ENCODE data around the gene HEXD. TPM values are rescaled to one million over a fixed set of nuclear protein-coding genes. Genes with fewer than 3 reads are reported as not detected.
"Not testable (repeated sequence)": the region's sequence is repeated elsewhere in the genome, so short reads cannot be mapped to it uniquely, and the experiment has no call there.

The HEXD gene
- polyA plus RNA-seq (ENCODE audit: insufficient read length) = 29.3 TPM
- long read RNA-seq, donor 1, partial matches to known transcripts = 17 of 37 reads
- long read RNA-seq, donor 1, other reads (novel, unspliced or antisense) = 15 of 37 reads
- long read RNA-seq, donor 2, partial matches to known transcripts = 0 of 4 reads
- long read RNA-seq, donor 2, other reads (novel, unspliced or antisense) = 0 of 4 reads
- long read RNA-seq, donor 3, partial matches to known transcripts = 0 of 3 reads
- long read RNA-seq, donor 3, other reads (novel, unspliced or antisense) = 0 of 3 reads
- long read RNA-seq, donor 4, partial matches to known transcripts = 0 of 1 reads
- long read RNA-seq, donor 4, other reads (novel, unspliced or antisense) = 0 of 1 reads
- long read RNA-seq, donor 5, partial matches to known transcripts = 0 of 3 reads
- long read RNA-seq, donor 5, other reads (novel, unspliced or antisense) = 0 of 3 reads
- long read RNA-seq, donor 6, partial matches to known transcripts = 8 of 33 reads
- long read RNA-seq, donor 6, other reads (novel, unspliced or antisense) = 21 of 33 reads
- long read RNA-seq, donor 7, partial matches to known transcripts = 13 of 20 reads
- long read RNA-seq, donor 7, other reads (novel, unspliced or antisense) = 0 of 20 reads
- long read RNA-seq, donor 8, partial matches to known transcripts = 0 of 4 reads
- long read RNA-seq, donor 8, other reads (novel, unspliced or antisense) = 0 of 4 reads

DNA sequence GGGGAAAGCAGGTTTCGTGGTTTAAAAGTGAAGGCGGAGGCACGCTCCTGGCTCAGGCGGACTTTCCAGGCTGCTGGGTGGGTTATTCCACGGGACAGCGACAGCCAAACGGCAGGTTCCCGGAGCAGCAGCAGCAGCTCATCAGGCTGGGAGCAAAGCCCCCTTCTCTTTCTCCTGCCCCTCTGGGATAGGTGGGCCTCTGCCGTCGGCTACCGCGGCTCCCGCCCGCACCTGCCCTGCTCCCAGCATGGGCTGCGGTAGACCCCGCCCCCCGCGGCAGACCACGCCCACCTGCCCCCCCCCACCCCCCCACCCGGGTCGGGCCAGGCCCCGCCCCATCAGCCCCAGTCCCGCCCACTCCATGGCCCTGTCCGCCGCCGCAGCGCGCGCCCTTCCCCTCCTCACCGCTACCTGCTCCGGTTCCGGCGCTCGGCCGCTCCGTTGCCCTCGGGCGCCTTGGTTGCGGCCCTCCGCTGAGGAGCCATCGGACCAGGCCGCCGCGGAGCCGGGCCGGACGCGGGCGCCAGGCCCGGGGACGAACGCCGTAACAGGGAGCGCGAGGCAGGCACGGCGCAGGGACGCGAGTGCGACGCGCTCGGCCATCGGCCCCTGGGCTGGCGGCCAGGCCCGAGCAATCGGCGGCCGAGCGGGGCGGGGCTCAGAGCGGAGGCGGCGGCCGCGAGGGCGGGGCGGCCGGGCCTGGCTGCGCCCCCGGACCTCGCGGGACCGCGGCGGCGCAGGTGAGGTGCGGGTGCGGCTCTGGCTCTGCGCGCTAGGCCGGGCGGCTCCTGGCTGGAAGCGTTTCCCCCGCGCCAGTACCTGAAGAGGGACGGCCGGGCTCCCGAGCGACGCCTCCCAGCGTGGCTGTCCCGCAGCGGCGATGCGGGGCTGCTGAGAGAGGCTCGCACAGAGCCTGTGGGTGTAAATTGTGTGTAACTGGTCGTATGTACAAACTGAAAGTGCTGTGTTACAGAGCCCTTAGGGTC lies at the start of gene HEXD, which contains the start of gene OGFOD3:
TSS of gene HEXD (plus strand) at position 347 of the 986 bp plus-strand sequence. CDS start 1,453 bp downstream, outside the sequence.
TSS of gene OGFOD3 (minus strand) at position 586 of the 986 bp plus-strand sequence. CDS start at position 485, 101 bp downstream.
- DNase-seq = peak; percentile 87

DNA sequence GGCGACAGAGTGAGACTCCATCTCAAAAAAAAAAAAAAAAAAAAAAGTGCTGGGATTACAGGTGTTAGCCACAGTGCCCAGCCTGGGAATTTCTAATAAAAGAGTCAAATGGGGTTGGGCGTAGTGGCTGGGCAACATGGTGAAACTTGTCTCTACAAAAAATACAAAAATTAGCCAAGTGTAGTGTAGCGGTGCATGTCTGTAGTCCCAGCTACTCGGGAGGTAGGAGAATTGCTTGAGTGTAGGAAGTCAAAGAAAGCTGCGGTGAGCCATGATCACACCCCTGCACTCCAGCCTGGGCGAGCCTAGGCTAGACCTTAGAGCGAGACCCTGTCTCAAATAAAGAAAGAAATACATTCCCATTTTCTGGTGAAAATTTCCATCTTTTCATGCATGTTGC lies 48.9 kb upstream of the HEXD start:
- no peak for DNase-seq

DNA sequence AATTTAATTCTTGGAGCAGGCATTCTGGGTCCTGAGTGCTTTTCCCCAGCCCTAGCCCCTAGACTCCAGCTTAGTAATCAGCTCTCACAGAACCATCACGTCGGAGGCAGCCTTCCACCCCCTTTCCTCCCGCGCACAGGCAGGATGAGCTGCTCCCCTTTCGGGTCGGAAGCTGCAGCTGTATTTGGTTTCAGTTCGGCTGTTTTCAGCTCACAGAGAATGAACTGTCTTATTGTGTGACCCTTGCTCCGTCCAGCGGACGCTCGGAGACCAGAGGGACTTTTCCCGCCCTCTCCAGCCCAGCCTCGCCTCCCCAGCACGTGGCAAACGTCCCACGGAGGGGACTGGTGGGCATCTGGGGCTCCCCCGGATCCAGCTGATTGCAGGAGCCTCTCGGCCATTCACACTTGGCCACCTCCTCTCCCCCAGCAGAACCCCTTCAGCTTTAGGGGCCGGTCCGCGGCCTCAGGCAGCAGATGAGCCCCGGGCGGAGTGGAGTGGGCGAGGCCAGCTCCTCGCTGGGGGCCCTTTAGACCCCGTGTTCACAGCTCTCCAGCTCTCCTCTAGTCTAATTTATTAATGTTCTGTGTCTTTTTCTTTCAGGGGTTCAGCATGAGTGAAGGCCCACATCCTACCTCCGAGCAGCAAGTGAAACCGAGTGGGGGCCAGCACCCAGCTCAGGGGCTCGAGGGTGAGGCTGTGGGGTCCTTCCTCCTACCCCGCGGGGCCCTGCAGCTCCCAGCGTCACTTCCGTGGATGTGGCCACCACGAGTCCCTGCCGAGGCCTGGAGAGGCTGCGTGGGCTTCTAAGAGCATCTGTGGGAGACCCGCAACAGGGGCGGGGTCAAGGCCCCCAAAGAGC lies 47.4 kb upstream of the HEXD start:
- DNase-seq = no peak

DNA sequence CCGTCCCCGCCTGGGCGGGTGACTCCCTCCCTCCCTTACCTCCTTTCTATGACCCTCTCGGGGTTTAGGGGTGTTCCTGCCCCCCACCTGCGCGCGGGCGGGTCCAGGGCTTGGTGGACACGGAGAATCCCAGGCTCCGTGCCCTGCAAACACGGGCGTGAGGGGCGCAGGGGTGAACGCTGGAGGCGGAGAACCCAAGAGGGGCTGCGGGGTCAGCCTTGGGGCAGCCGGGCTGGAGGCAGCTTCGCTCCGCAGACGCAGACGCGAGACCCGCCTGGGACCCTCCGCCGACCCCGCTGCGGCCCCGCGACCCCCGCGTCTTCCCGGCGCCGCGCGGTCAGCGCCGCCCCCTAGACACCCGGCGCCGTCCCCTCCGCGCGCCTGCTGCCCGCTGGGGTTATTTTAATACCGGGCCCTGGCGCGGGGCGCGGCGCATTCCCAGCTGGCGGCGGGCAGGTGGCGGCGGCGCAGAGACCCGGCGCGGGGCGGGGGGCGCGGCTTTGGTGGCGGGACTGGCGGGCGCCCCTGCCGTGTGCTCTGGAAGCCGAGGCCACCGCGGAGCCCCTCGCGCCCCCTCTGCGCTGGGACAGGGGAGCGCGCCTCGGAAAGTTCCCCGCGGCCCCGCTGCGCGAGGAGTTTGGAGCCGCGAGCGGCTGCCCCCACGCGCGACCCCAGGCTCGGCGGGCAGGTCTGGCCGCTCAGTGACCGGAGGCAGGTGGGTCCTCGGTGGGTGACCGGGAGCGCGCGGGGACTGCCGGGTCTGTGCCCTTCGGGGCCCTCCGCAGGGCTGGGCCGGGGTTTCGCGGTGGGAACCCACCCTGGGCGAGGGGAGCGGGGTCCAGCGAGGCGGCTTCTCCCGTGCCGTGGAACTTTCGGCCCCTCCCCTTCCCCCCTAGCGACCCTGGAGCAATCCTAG lies 46.6 kb upstream of the HEXD start, which contains the start of gene UTS2R:
TSS of gene UTS2R (plus strand) at position 433 of the 916 bp plus-strand sequence. CDS start 2,560 bp downstream, outside the sequence.
- no peak for DNase-seq

DNA sequence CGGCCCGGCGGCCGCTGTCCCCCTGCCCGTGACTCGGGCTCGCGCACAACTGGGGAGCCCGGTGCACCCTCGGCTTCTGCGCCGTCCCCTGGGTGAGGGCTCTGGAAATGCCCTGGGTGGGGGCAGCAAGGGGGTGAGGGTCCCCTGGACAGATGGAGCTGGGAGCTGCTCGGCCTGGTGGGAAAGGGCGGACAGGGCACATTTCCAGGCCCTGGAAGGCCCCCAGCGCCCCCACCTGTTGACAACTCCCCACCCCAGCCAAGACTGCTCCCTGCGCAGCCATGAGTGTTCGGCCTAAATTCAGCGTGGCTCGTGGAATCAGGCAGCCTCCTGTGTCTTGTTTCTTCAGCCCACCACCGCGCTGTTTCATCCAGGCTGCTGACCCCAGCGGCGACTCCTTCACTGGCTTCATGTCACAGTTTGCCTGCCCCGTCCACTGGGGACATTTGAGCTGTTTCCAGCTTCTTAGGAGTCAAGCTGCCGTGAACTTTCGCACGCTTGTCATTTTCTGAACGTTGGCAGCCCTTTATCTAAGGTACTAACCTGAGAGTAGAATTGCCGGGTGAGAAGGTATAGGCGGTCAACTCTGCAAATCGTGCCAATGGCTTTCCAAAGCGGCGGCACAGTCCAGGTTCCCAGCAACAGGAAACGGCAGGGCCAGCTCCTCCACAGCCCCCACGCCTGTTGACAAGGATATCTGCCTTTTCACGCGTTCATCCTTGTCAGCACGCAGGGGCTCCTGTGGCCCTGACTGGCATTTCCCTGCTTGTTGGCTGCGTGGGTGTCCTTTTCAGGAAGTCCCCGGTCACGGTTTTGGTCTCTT lies 45.7 kb upstream of the HEXD start:
- no peak for DNase-seq

DNA sequence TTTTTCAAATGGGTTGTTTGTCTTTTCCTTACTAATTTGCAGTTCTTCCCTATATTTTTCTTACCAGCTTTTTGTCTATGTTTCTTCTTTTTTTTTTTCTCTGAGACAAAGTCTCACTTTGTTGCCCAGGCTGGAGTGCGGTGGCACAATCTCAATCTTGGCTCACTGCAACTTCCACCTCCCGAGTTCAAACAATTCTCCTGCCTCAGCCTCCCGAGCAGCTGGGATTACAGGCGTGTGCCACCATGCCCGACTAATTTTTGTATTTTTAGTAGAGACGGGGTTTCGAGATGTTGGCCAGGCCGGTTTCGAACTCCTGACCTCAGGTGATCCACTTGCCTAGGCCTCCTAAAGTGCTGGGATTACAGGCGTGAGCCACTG lies 45.1 kb upstream of the HEXD start:
- not testable (repeated sequence) for DNase-seq

DNA sequence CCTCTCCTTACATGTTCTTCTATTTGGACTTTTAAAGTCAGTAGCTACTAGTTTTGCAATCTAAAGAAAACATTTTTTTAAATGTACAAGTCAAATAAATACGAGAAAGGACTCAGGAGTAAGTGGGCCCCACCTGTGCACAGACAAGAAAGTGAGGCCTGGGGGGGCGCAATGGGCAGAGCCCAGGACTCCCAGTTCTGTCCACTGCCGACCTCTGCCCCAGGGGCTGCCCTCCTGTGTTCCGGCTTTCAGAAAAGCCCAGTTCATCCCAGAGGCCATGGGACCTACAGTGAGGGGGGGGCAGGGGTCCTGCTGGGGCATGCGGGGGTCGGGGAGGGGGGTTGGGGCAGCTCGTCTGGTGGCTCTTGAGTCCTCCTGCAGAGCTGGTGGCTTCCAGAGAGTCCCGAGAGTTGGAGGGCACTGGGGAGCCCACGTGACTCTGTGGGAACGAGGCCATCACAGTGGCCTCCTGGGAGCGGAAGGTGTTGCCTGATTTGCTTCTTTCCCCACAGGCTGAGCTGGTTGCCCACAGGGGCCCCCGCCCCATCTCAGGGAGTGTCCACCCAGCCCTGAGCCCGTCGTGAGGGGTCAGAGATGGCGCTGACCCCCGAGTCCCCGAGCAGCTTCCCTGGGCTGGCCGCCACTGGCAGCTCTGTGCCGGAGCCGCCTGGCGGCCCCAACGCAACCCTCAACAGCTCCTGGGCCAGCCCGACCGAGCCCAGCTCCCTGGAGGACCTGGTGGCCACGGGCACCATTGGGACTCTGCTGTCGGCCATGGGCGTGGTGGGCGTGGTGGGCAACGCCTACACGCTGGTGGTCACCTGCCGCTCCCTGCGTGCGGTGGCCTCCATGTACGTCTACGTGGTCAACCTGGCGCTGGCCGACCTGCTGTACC lies 44.2 kb upstream of the HEXD start:
- no peak for DNase-seq

DNA sequence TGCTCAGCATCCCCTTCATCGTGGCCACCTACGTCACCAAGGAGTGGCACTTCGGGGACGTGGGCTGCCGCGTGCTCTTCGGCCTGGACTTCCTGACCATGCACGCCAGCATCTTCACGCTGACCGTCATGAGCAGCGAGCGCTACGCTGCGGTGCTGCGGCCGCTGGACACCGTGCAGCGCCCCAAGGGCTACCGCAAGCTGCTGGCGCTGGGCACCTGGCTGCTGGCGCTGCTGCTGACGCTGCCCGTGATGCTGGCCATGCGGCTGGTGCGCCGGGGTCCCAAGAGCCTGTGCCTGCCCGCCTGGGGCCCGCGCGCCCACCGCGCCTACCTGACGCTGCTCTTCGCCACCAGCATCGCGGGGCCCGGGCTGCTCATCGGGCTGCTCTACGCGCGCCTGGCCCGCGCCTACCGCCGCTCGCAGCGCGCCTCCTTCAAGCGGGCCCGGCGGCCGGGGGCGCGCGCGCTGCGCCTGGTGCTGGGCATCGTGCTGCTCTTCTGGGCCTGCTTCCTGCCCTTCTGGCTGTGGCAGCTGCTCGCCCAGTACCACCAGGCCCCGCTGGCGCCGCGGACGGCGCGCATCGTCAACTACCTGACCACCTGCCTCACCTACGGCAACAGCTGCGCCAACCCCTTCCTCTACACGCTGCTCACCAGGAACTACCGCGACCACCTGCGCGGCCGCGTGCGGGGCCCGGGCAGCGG lies 43.4 kb upstream of the HEXD start:
- no peak for DNase-seq

DNA sequence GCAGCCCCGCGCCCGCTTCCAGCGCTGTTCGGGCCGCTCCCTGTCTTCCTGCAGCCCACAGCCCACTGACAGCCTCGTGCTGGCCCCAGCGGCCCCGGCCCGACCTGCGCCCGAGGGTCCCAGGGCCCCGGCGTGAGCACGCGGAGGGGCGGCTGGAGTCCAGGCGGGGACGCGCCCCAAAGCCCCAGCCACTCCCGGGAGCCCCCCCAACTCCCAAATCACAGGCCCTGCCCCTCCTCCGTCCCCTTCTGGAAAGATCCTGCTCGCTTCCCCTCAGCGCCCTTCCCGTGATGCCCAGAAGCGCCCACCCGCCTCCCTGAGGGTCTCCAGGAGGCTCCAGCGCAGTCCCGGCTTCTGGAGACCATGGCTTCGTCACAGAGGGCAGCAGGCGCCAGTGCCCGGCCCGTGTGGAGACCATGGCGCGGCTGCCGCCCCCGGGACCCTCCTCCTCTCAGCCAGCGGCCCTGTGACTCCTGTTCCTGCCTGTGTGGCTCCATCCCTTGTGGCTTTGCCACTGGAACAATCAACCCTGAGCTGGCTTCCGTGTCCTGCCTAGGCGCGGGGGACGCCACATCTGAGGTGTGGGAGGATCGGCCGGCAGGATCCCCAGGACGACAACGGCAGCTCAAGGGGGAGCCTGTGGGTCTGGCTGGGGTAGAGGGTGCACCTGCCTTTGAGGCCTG lies 42.6 kb upstream of the HEXD start:
- no peak for DNase-seq

DNA sequence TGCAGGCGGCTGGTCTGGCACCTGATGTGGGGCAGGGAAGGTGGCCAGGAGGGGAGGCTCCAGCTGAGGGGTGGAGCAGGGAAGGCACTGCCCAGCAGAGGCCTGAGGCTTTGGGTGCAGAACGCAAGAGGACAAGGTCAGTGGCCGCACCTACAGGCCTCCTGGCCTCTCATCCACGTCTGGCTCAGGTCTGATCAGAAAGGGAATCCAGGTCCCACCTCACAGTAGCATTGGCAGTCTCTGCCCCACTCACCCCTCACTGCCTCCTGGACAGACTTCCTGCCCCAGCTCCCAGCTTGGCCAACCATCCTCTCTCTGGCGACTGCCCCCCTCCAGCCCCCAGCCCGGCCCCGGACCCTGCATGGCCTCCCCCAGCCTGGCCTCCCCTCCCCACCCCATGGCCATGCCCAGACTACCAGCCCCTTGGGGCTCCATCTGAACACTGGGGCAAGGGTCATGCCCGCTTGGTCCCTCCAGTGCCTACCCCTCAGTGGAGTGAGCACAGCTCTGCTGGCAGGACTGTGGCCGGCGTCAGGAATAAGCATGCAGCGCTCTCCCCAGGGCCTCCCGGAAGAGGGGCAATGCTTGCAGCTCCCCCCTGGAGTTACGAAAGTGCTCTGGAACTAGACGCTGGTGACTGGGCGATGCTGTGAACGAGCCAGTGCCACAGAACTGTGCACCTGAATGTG lies 42.0 kb upstream of the HEXD start:
- DNase-seq = no peak

DNA sequence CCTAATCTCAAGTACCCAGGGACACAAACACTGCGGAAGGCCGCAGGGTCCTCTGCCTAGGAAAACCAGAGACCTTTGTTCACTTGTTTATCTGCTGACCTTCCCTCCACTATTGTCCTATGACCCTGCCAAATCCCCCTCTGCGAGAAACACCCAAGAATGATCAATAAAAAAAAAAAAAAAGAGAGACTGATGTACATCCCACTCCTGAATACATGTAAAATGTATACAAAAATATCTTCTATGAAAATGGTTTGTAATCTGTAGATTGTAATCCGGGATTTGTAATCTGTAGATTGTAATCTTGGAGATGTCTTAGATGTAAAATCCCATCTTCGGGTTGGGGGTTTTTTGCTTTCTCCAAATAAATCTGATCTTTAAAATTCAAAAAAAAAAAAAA lies 40.9 kb upstream of the HEXD start:
- DNase-seq = not testable (repeated sequence)

DNA sequence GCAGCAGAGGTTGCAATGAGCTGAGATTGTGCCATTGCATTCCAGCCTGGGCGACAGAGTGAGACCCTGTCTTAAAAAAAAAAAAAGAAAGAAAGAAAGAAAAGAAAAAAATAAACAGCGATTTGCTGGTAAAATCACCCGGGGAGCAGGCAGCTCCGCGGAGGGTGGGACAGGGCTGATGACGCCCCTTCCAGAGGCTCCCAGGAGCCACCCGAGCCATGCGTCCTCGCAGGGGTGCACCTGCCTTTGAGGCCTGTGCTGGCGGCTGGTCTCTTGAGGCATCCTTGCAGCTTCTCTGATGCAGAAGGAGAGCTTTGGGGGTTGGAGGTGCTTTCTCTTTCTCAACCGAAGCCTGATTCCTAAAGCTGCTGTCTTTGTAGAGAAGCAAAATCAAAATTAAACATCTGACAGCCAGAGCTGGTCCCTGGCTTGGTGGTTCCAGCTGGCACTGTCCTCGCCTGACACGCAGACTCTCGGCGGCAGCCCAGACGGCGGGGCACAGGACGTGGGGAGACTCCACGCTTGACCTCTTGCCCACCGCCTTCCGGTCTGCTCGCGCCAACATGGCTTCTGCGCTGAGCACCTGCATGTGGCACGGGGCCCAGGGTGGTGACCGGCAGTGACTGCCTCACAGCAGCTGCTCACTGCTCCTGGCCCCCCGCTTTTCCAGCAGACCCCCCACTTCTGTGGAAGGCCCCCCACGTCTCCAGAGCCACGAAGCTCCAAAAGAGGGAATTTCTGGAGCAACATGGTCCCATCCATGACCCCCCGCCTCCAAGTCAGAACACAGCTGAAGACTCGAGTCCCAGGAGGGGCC lies 40.0 kb upstream of the HEXD start:
- DNase-seq = no peak

DNA sequence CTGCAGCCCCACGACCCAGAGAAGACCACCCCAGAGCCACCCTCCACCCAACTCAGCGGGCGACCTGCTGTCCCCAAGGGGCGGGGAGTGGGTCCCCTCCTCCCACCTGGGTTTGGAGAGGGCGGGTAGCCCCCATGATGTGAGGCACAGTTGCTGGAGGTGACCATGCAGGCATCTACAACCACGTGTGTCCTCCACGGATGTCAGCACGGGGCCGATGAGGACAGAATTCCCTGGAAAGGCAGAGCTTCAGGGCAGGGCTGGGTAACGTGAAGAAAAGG lies 39.5 kb upstream of the HEXD start:
- DNase-seq = no peak

DNA sequence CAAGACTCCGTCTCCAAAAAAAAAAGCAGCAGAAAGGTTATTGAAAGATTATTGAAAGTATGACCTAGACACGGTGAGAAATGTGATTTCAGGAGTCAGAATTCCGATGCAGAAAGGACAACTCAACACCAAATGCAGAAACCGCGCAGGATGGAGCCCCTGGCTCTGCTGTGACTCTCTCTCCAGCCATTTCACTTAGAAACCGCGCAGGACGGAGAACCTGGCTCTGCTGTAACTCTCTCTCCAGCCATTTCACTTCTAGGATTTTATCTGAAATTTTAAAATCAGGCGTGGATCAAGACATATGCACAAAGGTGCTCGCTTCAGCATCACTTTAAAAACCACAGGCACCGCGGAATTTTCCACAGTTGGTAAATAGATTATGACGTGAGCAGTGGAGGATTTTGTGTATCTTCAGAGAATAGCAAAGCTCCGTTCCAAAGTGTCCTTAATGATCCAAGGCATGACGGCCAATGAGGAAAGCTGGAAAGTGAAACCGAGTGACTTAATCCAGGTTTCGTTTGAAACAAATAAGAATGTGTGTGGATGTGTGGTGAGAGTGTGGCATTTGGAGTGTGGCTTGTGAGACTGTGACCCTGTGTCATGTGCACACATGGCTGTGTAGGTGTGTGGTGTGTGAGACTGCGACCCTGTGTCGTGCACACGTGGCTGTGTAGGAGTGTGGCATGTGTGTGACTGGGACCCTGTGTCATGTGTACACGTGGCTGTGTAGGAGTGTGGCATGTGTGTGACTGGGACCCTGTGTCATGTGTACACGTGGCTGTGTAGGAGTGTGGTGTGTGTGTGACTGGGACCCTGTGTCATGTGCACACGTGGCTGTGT lies 37.1 kb upstream of the HEXD start:
- no peak for DNase-seq
